GM12874 (cell line): ENCODE results near the gene SLC22A7.

Experiments used
- TF ChIP-seq, protein P1 (sequence below): IDR thresholded peaks from 2 replicates; pipeline ENCODE4 v1.5.1; 2011; ENCODE audit warnings: low read depth, mild to moderate bottlenecking, control low read depth, low read length, moderate library complexity; ENCODE audit not compliant: insufficient read depth

The SLC22A7 gene

GRCh38 chr6:43268355-43268700, 29.7 kb upstream of the SLC22A7 start:
- TF ChIP-seq, protein P1, sequence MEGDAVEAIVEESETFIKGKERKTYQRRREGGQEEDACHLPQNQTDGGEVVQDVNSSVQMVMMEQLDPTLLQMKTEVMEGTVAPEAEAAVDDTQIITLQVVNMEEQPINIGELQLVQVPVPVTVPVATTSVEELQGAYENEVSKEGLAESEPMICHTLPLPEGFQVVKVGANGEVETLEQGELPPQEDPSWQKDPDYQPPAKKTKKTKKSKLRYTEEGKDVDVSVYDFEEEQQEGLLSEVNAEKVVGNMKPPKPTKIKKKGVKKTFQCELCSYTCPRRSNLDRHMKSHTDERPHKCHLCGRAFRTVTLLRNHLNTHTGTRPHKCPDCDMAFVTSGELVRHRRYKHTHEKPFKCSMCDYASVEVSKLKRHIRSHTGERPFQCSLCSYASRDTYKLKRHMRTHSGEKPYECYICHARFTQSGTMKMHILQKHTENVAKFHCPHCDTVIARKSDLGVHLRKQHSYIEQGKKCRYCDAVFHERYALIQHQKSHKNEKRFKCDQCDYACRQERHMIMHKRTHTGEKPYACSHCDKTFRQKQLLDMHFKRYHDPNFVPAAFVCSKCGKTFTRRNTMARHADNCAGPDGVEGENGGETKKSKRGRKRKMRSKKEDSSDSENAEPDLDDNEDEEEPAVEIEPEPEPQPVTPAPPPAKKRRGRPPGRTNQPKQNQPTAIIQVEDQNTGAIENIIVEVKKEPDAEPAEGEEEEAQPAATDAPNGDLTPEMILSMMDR = no peak

GRCh38 chr6:43268782-43269272, 29.2 kb upstream of the SLC22A7 start:
- TF ChIP-seq, protein P1 = no peak

- TF ChIP-seq, protein P1 = no peak
These were observed 28.6 kb upstream of the SLC22A7 start for GRCh38 chr6:43269273-43270007.

DNA sequence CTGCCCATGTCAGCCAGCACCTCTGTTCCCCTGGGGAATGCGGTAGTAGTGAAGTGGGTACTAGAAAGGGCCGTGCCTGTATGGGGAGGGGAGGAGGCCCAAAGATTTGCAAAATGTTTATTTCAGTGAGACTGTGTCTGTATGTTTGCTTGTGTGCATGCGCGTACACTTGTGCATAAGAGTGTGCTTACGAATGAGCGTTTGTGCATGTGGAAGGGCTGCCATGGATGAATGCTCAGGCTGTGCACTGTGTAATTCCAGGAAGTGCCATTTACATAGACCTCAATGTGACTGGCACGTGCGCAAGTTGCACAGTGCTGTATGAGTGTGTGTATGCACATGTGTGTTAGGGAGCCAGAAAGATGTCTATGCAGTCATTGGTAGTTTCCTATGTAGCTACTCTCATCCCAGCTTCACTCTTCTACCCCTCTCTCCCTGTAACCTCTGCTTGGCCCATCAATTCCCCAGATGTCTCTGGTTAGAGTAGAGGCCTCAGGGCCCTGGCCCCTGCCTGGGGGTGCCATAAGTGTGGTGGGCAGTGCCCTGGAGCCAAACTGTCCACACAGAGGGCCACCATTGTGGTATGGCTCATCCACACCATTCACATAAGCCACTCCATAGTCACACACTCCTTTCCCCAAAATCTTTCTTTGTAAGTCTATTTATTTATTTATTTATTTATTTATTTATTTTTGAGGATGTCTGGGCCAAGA, 26.8 kb upstream of the SLC22A7 start:
- TF ChIP-seq, protein P1 = no peak

GRCh38 chr6:43271944-43272343, 26.1 kb upstream of the SLC22A7 start:
- TF ChIP-seq, protein P1 = no peak

DNA sequence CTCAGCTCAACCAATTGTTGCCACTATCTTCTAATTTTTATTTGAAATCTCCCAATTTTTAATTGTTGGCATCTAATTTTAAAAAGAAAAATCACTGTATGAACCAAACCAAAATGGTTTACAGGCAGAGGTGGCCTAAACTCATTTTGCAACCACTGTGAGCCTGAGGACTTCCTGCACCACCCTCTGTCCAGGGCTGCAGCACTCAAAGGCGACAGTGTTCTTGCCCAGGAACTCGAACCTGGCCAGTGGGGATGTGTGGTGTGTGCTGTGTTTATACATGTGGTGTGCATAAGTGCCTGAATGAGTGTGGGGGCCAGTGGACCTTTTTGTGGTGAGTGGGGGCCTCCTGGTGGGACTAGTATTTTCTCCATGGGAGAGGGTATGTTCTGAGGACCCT, 24.4 kb upstream of the SLC22A7 start:
- TF ChIP-seq, protein P1 = no peak

- TF ChIP-seq, protein P1 = no peak
These were observed 23.7 kb upstream of the SLC22A7 start for GRCh38 chr6:43274127-43274915.
